A673 (cell line): ENCODE results near the gene PSME4.

ENCODE experiments used
- CTCF ChIP-seq: fragments of 300-800, 200-600 bp; sonication (generic); conservative IDR thresholded peaks from 2 replicates; pipeline ENCODE4 v1.5.1; 2017; ENCODE audit warnings: low read depth, mild to moderate bottlenecking, antibody characterized with exemption, low read length, moderate library complexity, mixed read lengths
- EZH2 ChIP-seq: fragments of 200-600 bp; sonication (generic); IDR thresholded peaks from 2 replicates; pipeline ENCODE4 v1.6.1; 2017; ENCODE audit warnings: borderline replicate concordance, low read depth, mild to moderate bottlenecking, mixed read lengths, antibody characterized with exemption, low read length; ENCODE audit not compliant: poor library complexity, severe bottlenecking

DNA sequence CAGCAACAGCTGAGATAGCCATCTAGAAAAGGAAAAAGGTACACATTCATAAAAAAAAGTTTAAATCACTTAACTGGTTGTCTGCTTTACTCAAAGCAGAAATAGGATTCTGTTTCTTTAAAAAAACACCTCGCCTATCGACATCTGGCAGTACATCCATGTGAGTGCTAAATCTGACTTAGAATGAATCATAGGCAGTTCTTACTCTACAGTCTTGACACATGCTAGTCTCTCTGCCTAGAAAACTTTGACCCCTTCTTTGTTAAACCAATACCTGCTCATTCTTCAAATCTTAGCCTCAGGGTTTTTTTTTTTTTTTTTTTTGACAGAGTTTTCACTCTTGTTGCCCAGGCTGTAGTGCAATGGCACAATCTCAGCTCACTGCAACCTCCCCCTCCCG lies 73.9 kb downstream of the PSME4 start:
- TF ChIP-seq EZH2 (no peak), CTCF (no peak)
